HG02571 (cell line): Measurements from ENCODE around the gene KIRREL3.

ENCODE experiments used
- ATAC-seq: cut with Tn5 transposase; IDR thresholded peaks from one replicate; pipeline ENCODE4 v1.9.1; 2021; ENCODE audit warnings: mild to moderate bottlenecking, moderate library complexity; ENCODE audit not compliant: unreplicated experiment

The KIRREL3 gene

GRCh38 chr11:126917531-126918204 is 82.9 kb downstream of the KIRREL3 start:
- peak; percentile 96 for ATAC-seq

GRCh38 chr11:126915430-126915829 is 85.1 kb downstream of the KIRREL3 start:
- ATAC-seq: no peak

GRCh38 chr11:126914941-126915340 is 85.6 kb downstream of the KIRREL3 start:
- no peak for ATAC-seq

GRCh38 chr11:126914166-126914565 is 86.4 kb downstream of the KIRREL3 start:
- no peak for ATAC-seq

GRCh38 chr11:126904520-126904919 is 96.0 kb downstream of the KIRREL3 start:
- no peak for ATAC-seq

GRCh38 chr11:126901783-126902182 is 98.8 kb downstream of the KIRREL3 start:
- no peak for ATAC-seq

GRCh38 chr11:126899961-126900748 is 100.4 kb downstream of the KIRREL3 start:
- no peak for ATAC-seq

GRCh38 chr11:126898802-126899201 is 101.8 kb downstream of the KIRREL3 start:
- ATAC-seq: no peak

- ATAC-seq: no peak
Measured at GRCh38 chr11:126897430-126897829, 103.1 kb downstream of the KIRREL3 start.

- ATAC-seq: no peak
Measured at GRCh38 chr11:126896025-126896424, 104.5 kb downstream of the KIRREL3 start.

- ATAC-seq: no peak
Measured at GRCh38 chr11:126893796-126894195, 106.8 kb downstream of the KIRREL3 start.

GRCh38 chr11:126892756-126893155 is 107.8 kb downstream of the KIRREL3 start:
- ATAC-seq: no peak

- no peak for ATAC-seq
Measured at GRCh38 chr11:126891556-126892217, 108.9 kb downstream of the KIRREL3 start.

- ATAC-seq: no peak
Measured at GRCh38 chr11:126890561-126890960, 110.0 kb downstream of the KIRREL3 start.

- no peak for ATAC-seq
Measured at GRCh38 chr11:126888115-126888712, 112.4 kb downstream of the KIRREL3 start.

- no peak for ATAC-seq
Measured at GRCh38 chr11:126886636-126887035, 113.9 kb downstream of the KIRREL3 start.

GRCh38 chr11:126886085-126886484 is 114.5 kb downstream of the KIRREL3 start:
- no peak for ATAC-seq

GRCh38 chr11:126884594-126884993 is 116.0 kb downstream of the KIRREL3 start:
- no peak for ATAC-seq

GRCh38 chr11:126884192-126884591 is 116.4 kb downstream of the KIRREL3 start:
- no peak for ATAC-seq

GRCh38 chr11:126880872-126881271 is 119.7 kb downstream of the KIRREL3 start:
- ATAC-seq: no peak

- ATAC-seq: no peak
Measured at GRCh38 chr11:126879516-126879915, 121.1 kb downstream of the KIRREL3 start.
